Measurements from ENCODE around the gene TTBK2.

GRCh38 chr15:42723068-42723467 lies 197.5 kb downstream of the TTBK2 start:
- TF ChIP-seq CHD2 (IDR thresholded peaks at IDR 0.05; ENCODE audit: borderline replicate concordance, low read depth, low read length) (no peak), POLR2A (IDR thresholded peaks at IDR 0.05; ENCODE audit: low read depth, low read length) (no peak)
